Esophagus squamous epithelium (tissue), 5 donors: Measurements from ENCODE around the gene WBP1L. TPM values are rescaled to one million over a fixed set of nuclear protein-coding genes. Genes with fewer than 3 reads are reported as not detected.
"Not testable (repeated sequence)": the region's sequence is repeated elsewhere in the genome, so short reads cannot be mapped to it uniquely, and the experiment has no call there.

Source experiments
- DNase-seq: peaks from one replicate; lab custom pipeline; 2025; lab: John Stamatoyannopoulos, UW
- H3K27ac ChIP-seq, 4 donors: fragments of 200-600 bp; sonication (generic); one replicate each; pipeline ENCODE4 v1.5.1; 2016 to 2019; ENCODE audit warnings: mild to moderate bottlenecking in 1 of 4
- H3K27me3 ChIP-seq, 4 donors: fragments of 200-600 bp; sonication (generic); 1 replicate in 3 of 4; 2 replicates in 1 of 4; pipeline versions ENCODE4 v1.5.1 to v1.6.0; 2017 to 2021; ENCODE audit warnings: antibody characterized with exemption in 1 of 4
- H3K36me3 ChIP-seq, 3 donors: fragments of 200-600 bp; sonication (generic); one replicate each; pipeline ENCODE4 v1.5.1; 2016 to 2019
- H3K4me1 ChIP-seq, 3 donors: fragments of 200-600 bp; sonication (generic); one replicate each; pipeline ENCODE4 v1.5.1; 2017 to 2019
- H3K4me3 ChIP-seq, 4 donors: fragments of 200-600 bp; sonication (generic); 1 replicate in 3 of 4; 2 replicates in 1 of 4; pipeline ENCODE4 v1.5.1; 2016 to 2019; ENCODE audit warnings: mild to moderate bottlenecking in 2 of 4, moderate library complexity in 1 of 4
- H3K9me3 ChIP-seq, 3 donors: fragments of 200-600 bp; sonication (generic); one replicate each; pipeline ENCODE4 v1.5.1; 2016 to 2019
- CTCF ChIP-seq, 6 experiments: fragments of 450-650 bp in 4 of 6; fragments of 200-600 bp in 2 of 6; sonication (generic) in 2 of 6; IDR thresholded peaks; one replicate each; pipeline ENCODE4 v1.5.1; 2016 to 2019; ENCODE audit warnings: antibody characterized with exemption in 6 of 6, mild to moderate bottlenecking in 4 of 6, moderate library complexity in 4 of 6
- POLR2A ChIP-seq, 4 donors: fragments of 450-650 bp; IDR thresholded peaks; one replicate each; pipeline ENCODE4 v1.6.1; 2017; ENCODE audit warnings: antibody characterized with exemption in 4 of 4, mild to moderate bottlenecking in 4 of 4, moderate library complexity in 3 of 4
- WGBS, 2 donors: methylation state at CpG; one replicate each; pipeline ENCODE4 v1.1.5; 2018; 5-methylcytosine and 5-hydroxymethylcytosine counted together
- intact Hi-C: fragments of 100-400 bp; cut with DNase I; formaldehyde crosslinking; loops from one replicate; pipeline ENCODE4 v1.15.0; 2022
- total RNA-seq, 4 donors: library from RNA; depleted of rRNA; stranded (reverse); fragments of >200 nt; gene quantifications; one replicate each; pipeline ENCODE4 v1.1.0, GENCODE V29; 2016
- donor health status: DM: yes; HTN: yes; CAD: no.

The WBP1L gene
- total RNA-seq, 4 donors from 2014 or later, result 40.6 to 61.4 (median 49.1) TPM

- Histone ChIP-seq H3K36me3 (no peaks in the 10 kb centered on the region), H3K27me3 (no peaks in the 10 kb centered on the region), H3K9me3 (no peaks in the 10 kb centered on the region), H3K4me1 (peaks cover 3 to 66% (median 10%) of the 10 kb centered on the region in 3 donors), H3K4me3 (peak within 1 kb of the TSS; percentile 86 to 94 (median 91)), H3K27ac (peak within 1 kb of the TSS; percentile 76 to 95 (median 92))
- intact Hi-C loops, result no loop called here
- WGBS, 2 donors, result 2 to 3% methylated on average over 6 to 27 of the region's 46 CpGs
- no peak for DNase-seq
- TF ChIP-seq CTCF (IDR thresholded peaks at IDR 0.05), result peak in 1 of 6 experiments; percentile 4
- TF ChIP-seq POLR2A (IDR thresholded peaks at IDR 0.05), result no peak
These were observed 28.9 kb upstream of the WBP1L start, which contains the start of gene SFXN2 for GRCh38 chr10:102714621-102715455. Gene SFXN2, plus strand, starts transcription at chr10:102714636. Its CDS starts 12,001 bp downstream, at chr10:102726637.

DNA sequence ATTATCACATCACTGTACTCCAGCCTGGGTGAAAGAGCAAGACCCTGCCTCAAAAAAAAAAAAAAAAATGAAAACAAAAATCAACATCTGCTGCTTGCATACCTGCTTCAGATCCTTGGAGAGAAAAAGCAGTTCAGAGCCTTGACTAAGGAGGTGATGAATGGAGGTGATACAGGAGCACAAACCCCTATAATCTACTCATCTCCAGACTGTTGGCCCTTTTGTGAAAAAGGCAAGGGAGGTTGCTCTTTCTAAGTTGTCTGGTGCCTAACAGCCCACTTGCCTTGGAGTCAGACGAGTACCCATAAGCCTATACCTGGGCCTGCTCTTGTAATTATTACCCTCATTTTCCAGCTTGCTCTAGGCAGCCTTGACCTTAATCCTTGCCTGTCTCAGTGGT is 27.9 kb upstream of the WBP1L start:
- TF ChIP-seq POLR2A (IDR thresholded peaks at IDR 0.05) (no peak), CTCF (IDR thresholded peaks at IDR 0.05) (no peak)
- Histone ChIP-seq H3K4me1 (peaks cover 3 to 57% (median 10%) of the 10 kb centered on the region in 3 donors), H3K4me3 (no peak overlapping the region), H3K9me3 (no peaks in the 10 kb centered on the region), H3K27me3 (no peaks in the 10 kb centered on the region), H3K36me3 (no peaks in the 10 kb centered on the region), H3K27ac (no peak overlapping the region)
- 82 to 86% methylated on average over 1 of the region's 1 CpG for WGBS, 2 donors
- intact Hi-C loops, result no loop called here
- no peak for DNase-seq

DNA sequence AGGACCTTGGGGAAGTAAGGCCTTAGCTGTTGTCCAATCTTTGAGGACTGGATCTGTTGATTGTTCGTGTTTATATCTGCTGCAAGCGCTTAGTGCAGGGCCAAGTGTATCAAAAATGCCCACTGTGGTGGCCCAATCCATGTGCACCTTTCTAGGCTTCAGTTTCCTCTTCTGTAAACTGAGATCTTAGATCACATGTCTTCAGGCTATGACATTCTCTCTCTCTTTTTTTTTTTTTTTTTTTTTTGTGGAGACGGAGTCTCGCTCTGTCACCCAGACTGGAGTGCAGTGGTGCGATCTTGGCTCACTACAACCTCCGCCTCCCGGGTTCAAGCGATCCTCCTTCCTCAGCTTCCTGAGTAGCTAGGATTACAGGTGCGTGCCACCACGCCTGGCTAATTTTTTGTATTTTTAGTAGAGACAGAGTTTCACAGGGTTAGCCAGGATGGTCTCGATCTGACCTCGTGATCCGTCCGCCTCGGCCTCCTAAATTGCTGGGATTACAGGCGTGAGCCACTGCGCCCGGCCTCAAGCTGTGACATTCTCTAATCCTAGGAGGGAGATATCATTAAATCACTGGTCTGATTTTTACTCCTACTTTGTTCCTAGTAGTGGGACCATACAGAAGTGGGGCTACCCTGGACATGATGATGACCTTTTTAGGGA is 26.7 kb upstream of the WBP1L start:
- H3K27ac ChIP-seq, intact Hi-C loops, H3K27me3 ChIP-seq, DNase-seq, H3K4me3 ChIP-seq, H3K9me3 ChIP-seq, H3K36me3 ChIP-seq: not testable (repeated sequence)
- WGBS, 2 donors, result 91 to 92% methylated on average over 15 to 18 of the region's 18 CpGs
- peaks cover 3 to 51% (median 10%) of the 10 kb centered on the region in 3 donors for H3K4me1 ChIP-seq

GRCh38 chr10:102718220-102718619 is 25.5 kb upstream of the WBP1L start:
- TF ChIP-seq POLR2A (IDR thresholded peaks at IDR 0.05), result no peak
- TF ChIP-seq CTCF (IDR thresholded peaks at IDR 0.05), result no peak
- Histone ChIP-seq H3K4me1 (peaks cover 3 to 46% (median 10%) of the 10 kb centered on the region in 3 donors), H3K36me3 (no peaks in the 10 kb centered on the region), H3K9me3 (no peaks in the 10 kb centered on the region), H3K27me3 (no peaks in the 10 kb centered on the region), H3K4me3 (no peak overlapping the region), H3K27ac (peak overlapping the region in 1 of 4 donors; percentile 43)
- 54 to 90% methylated on average over 2 to 3 of the region's 3 CpGs for WGBS, 2 donors
- no peak for DNase-seq
- intact Hi-C loops, result no loop called here

DNA sequence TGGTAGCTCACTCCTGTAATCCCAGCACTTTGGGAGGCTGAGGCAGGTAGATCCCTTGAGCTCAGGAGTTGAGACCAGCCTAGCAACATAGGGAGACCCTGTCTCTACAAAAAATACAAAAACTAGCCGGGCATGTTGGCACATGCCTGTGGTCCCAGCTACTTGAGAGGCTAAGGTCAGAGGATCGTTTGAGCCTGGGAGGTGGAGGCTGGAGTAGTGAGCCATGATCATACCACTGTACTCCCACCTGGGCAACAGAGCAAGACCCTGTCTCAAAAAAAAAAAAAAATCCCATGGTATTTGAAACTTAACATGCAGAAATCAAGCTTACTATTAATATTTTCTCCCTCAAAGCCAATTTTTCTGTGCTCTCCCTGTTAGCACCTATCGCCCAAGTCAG is 23.4 kb upstream of the WBP1L start:
- DNase-seq, result no peak
- H3K4me1 ChIP-seq, result peaks cover under 1 to 36% (median 4%) of the 10 kb centered on the region in 3 donors
- H3K27me3 ChIP-seq, result no peaks in the 10 kb centered on the region
- intact Hi-C loops, result no loop called here
- H3K27ac ChIP-seq, result no peak overlapping the region
- no peaks in the 10 kb centered on the region for H3K36me3 ChIP-seq
- 85 to 89% methylated on average over 3 of the region's 3 CpGs for WGBS, 2 donors
- H3K9me3 ChIP-seq, result no peaks in the 10 kb centered on the region
- TF ChIP-seq POLR2A (IDR thresholded peaks at IDR 0.05) (no peak), CTCF (IDR thresholded peaks at IDR 0.05) (no peak)
- H3K4me3 ChIP-seq, result no peak overlapping the region
